Fibroblast of lung (primary cell): ENCODE results near the gene ZKSCAN4. TPM values are rescaled to one million over a fixed set of nuclear protein-coding genes. Genes with fewer than 3 reads are reported as not detected.

ENCODE experiments used
- DNase-seq, 2 donors: peaks; one replicate each; pipeline versions ENCODE4 v3.0.0 to v3.0.0-alpha.2; 2010; ENCODE audit warnings: low read depth in 2 of 2
- H2AFZ ChIP-seq: 2 replicates; pipeline ENCODE4 v1.5.1; 2012; ENCODE audit warnings: low read length, control low read depth, inconsistent platforms
- H3K27ac ChIP-seq: 2 replicates; pipeline ENCODE4 v1.5.1; 2011; ENCODE audit warnings: low read length, control low read depth; ENCODE audit not compliant: insufficient read depth
- H3K27me3 ChIP-seq: 2 replicates; pipeline ENCODE4 v1.5.1; 2011; ENCODE audit warnings: mild to moderate bottlenecking, low read length; ENCODE audit not compliant: control insufficient read depth, insufficient read depth
- H3K36me3 ChIP-seq: 2 replicates; pipeline ENCODE4 v1.5.1; 2011; ENCODE audit warnings: low read length; ENCODE audit not compliant: control insufficient read depth, insufficient read depth
- H3K4me1 ChIP-seq: 2 replicates; pipeline ENCODE4 v1.5.1; 2011; ENCODE audit warnings: low read length; ENCODE audit not compliant: control insufficient read depth, insufficient read depth; ENCODE audit errors: extremely low read depth
- H3K4me2 ChIP-seq: 2 replicates; pipeline ENCODE4 v1.5.1; 2011; ENCODE audit warnings: low read length, control low read depth; ENCODE audit not compliant: insufficient read depth; ENCODE audit errors: extremely low read depth
- H3K4me3 ChIP-seq, 4 experiments: fragments of 200-600 bp in 1 of 4; sonication (generic) in 1 of 4; replicated peaks in 1 of 4; 2 replicates each; pipeline ENCODE4 v1.5.1; 2011 to 2016; ENCODE audit warnings: low read length in 4 of 4, low read depth in 3 of 4, mild to moderate bottlenecking in 3 of 4, control low read depth in 2 of 4, inconsistent platforms in 1 of 4, mixed read lengths in 1 of 4; ENCODE audit not compliant: insufficient read depth in 1 of 4; ENCODE audit errors: control extremely low read depth in 1 of 4
- H3K79me2 ChIP-seq: 2 replicates; pipeline ENCODE4 v1.5.1; 2012; ENCODE audit warnings: mild to moderate bottlenecking, low read length, inconsistent platforms; ENCODE audit not compliant: control insufficient read depth, insufficient read depth
- H3K9ac ChIP-seq: 2 replicates; pipeline ENCODE4 v1.5.1; 2011; ENCODE audit warnings: mild to moderate bottlenecking, low read length, control low read depth; ENCODE audit not compliant: insufficient read depth
- H3K9me3 ChIP-seq: 2 replicates; pipeline ENCODE4 v1.5.1; 2012; ENCODE audit warnings: low read depth, low read length; ENCODE audit not compliant: control insufficient read depth, insufficient read depth
- H4K20me1 ChIP-seq: 2 replicates; pipeline ENCODE4 v1.5.1; 2011; ENCODE audit warnings: low read length; ENCODE audit not compliant: control insufficient read depth, insufficient read depth; ENCODE audit errors: extremely low read depth
- CTCF ChIP-seq, 2 donors: IDR thresholded peaks in 1 of 2; conservative IDR thresholded peaks in 1 of 2; 1 replicate in 1 of 2; 2 replicates in 1 of 2; pipeline ENCODE4 v1.5.1; 2011 to 2012; ENCODE audit warnings: low read length in 2 of 2, control low read depth in 1 of 2, inconsistent platforms in 1 of 2, low read depth in 1 of 2, mild to moderate bottlenecking in 1 of 2
- EZH2 ChIP-seq: IDR thresholded peaks from 2 replicates; pipeline ENCODE4 v1.5.1; 2012; ENCODE audit warnings: low read length, control low read depth, mild to moderate bottlenecking; ENCODE audit errors: missing control alignments
- polyA minus RNA-seq: library from RNA; depleted of rRNA, polyadenylated mRNA; stranded (reverse); fragments of >200 nt; gene quantifications from 2 replicates; pipeline ENCODE4 v1.2.3, GENCODE V29; 2011; ENCODE audit warnings: low replicate concordance
- polyA plus RNA-seq, 2 donors: library from polyadenylated mRNA; depleted of rRNA in 1 of 2; stranded (reverse) in 1 of 2; unstranded in 1 of 2; fragments of >200 nt; gene quantifications; 2 replicates each; pipeline ENCODE4 v1.2.1, GENCODE V29; 2011 to 2012; ENCODE audit warnings: missing spikeins in 1 of 2
- total RNA-seq: library from RNA; depleted of rRNA; stranded (reverse); fragments of >200 nt; gene quantifications from 2 replicates; pipeline ENCODE4 v1.2.1, GENCODE V29; 2014

ZKSCAN4 gene
- total RNA-seq, result 6.9 and 7.3 TPM in 2 replicates
- polyA plus RNA-seq, result 3.0 and 4.4 TPM in 2 replicates
- polyA plus RNA-seq (2012), result 2.5 and 3.4 TPM in 2 replicates
- 0.30 and 1.0 TPM in 2 replicates for polyA minus RNA-seq

GRCh38 chr6:28252009-28252975 is at the start of gene ZKSCAN4:
Gene ZKSCAN4 (minus strand): TSS chr6:28252269. CDS start chr6:28251980, 289 bp downstream.
- Histone ChIP-seq H3K9ac (peak within 1 kb of the TSS; percentile 76), H3K36me3 (peaks cover 1% of the 10 kb centered on the region), H3K27ac (peak within 1 kb of the TSS; percentile 11), H3K4me2 (peak within 1 kb of the TSS; percentile 87), H3K4me1 (peaks cover 3% of the 10 kb centered on the region), H3K9me3 (no peaks in the 10 kb centered on the region), H3K27me3 (no peaks in the 10 kb centered on the region), H4K20me1 (no peaks in the 10 kb centered on the region), H3K79me2 (peaks cover 10% of the 10 kb centered on the region), H3K4me3 (peak within 1 kb of the TSS; percentile 86 to 94 (median 88)), H2AFZ (peak within 1 kb of the TSS; percentile 96)
- no peak for TF ChIP-seq EZH2
- no peak for TF ChIP-seq CTCF (conservative IDR thresholded peaks at IDR 0.05 in 1 of 2, IDR thresholded peaks at IDR 0.05 in 1 of 2; ENCODE audit: low read depth in 1 of 2, low read length in 2 of 2)
- DNase-seq, result peak; percentile 91 to 95

GRCh38 chr6:28296520-28297060 is 44.5 kb upstream of the ZKSCAN4 start:
- Histone ChIP-seq H3K27ac (no peak overlapping the region), H3K4me2 (no peak overlapping the region), H3K27me3 (no peaks in the 10 kb centered on the region), H3K9ac (no peak overlapping the region), H3K79me2 (no peaks in the 10 kb centered on the region), H3K36me3 (no peaks in the 10 kb centered on the region), H4K20me1 (no peaks in the 10 kb centered on the region), H2AFZ (no peak overlapping the region), H3K4me3 (no peak overlapping the region), H3K4me1 (no peaks in the 10 kb centered on the region), H3K9me3 (no peaks in the 10 kb centered on the region)
- no peak for TF ChIP-seq EZH2
- no peak for TF ChIP-seq CTCF (conservative IDR thresholded peaks at IDR 0.05 in 1 of 2, IDR thresholded peaks at IDR 0.05 in 1 of 2; ENCODE audit: low read depth in 1 of 2, low read length in 2 of 2)
- no peak for DNase-seq

- Histone ChIP-seq H3K27ac (no peak overlapping the region), H3K9me3 (no peaks in the 10 kb centered on the region), H3K79me2 (no peaks in the 10 kb centered on the region), H3K4me1 (no peaks in the 10 kb centered on the region), H2AFZ (no peak overlapping the region), H4K20me1 (no peaks in the 10 kb centered on the region), H3K4me2 (no peak overlapping the region), H3K9ac (no peak overlapping the region), H3K27me3 (no peaks in the 10 kb centered on the region), H3K4me3 (no peak overlapping the region), H3K36me3 (no peaks in the 10 kb centered on the region)
- DNase-seq, result no peak
- TF ChIP-seq EZH2 (no peak), CTCF (conservative IDR thresholded peaks at IDR 0.05 in 1 of 2, IDR thresholded peaks at IDR 0.05 in 1 of 2; ENCODE audit: low read depth in 1 of 2, low read length in 2 of 2) (no peak)
These were observed 43.3 kb upstream of the ZKSCAN4 start for GRCh38 chr6:28295326-28295725.
